NCI-H2171 treated with DMSO at 0.1 percent for 48 hours (cell line): ENCODE measurements around the gene CDH5.

ENCODE experiments used
- DNase-seq: peaks from one replicate; lab custom pipeline; 2025; lab: John Stamatoyannopoulos, UW

CDH5 gene

DNA sequence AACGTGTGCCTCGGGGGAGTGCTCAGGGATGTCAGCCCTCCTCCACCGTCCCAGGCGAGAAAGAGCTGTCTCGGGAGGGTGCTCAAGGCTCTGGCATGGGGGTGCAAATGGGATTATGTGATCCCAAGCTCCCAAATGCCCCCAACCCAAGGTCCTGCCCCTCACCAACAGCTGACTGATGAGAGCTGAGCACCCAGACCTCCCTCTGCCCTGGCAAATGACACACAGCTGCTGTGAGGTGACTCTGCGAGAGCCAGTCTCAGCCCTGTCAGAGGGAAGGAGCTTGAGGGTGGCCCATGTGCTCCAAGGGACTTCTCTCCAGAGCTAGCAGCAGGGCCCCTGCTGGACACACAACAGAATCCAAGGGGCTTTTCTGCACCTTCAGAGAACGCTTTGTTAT lies 7.7 kb downstream of the CDH5 start:
- DNase-seq, result no peak

DNA sequence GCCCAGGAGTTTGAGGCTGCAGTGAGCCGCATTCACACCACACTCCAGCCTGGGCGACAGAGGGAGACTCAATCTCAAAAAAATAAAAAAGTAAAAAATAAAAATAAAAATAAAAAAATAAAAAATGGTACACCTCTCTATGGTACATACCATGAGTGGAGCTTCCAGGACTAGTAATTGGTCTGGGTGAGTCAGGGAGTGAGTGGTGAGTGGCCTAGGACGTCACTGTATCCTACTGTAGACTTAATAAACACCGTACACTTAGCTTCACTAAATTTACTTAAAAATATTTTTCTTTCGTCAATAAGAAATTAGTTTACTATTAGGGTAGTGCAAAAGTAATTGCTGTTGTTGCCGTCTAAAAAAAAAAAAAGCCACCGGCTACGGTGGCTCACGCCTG lies 9.0 kb downstream of the CDH5 start:
- no peak for DNase-seq

DNA sequence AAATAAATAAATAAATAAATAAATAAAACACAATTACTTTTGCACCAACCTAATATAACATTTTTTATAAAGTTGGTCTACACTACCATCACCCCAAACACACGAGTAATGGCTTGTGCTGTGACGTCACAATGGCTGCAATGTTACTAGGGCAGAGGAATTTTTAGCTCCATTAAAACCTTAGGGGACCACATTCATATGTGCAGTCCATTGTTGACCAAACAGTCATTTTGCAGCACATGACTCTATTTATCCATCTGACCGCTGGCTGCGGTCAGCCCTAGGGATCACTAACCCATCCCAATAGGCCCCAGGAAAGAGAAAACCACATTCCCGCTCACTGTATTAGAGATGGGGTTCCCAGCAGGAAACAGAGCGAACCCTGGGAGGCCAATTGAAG lies 9.6 kb downstream of the CDH5 start:
- no peak for DNase-seq

DNA sequence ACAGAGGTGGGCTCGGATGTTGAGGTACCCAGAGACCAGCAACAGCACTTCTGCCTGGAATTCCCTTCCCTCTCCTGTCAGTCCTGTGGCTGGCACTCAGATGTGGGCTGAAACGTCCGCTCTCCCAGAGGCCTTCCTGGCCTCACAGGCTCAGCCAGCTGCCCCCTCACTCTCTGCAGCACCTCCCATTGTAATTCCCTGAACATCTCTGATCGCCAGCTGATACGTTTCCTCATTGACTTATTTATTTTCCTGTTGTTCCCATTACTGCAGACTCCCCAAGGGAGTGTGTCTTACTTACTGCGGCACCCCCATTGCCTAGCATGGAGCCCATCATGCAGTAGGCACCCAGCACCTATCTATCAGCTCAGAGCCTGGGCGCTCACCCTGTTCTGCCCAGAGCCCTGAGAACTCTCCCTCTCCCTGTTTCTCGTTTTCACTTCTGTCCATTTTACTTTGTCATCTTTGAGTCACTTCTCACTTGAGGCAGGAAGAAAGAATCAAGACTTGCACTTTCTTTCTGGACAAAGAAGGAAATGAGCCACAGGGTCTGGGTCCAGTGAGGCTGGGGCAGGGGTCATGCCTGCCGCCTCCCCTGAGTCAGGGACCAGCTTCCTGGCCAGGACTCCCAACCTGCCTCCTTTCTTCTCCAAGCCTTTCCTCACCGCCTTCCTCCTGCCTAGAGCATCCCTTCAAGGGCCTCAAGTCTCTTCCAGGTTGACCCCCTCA lies 10.2 kb downstream of the CDH5 start:
- no peak for DNase-seq

DNA sequence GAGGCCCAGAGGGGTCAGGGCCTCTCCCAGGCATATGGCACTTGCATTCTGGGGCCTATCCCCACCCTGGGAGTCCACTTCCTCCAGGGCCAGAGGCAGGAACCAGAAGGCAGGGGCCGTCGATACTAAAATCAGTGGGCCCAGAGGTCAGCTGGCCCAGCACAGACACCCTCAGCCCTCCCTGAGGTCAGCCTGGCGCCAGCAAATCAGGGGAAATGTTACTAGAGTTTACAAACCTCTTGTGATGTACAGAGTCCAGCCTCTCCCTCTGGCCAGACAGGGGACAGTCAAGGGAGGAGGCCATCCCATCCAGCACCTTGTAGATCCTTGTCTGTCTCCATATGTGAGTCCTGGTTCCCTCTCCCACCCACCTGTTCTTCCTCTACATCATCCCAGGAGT lies 10.8 kb downstream of the CDH5 start:
- no peak for DNase-seq

DNA sequence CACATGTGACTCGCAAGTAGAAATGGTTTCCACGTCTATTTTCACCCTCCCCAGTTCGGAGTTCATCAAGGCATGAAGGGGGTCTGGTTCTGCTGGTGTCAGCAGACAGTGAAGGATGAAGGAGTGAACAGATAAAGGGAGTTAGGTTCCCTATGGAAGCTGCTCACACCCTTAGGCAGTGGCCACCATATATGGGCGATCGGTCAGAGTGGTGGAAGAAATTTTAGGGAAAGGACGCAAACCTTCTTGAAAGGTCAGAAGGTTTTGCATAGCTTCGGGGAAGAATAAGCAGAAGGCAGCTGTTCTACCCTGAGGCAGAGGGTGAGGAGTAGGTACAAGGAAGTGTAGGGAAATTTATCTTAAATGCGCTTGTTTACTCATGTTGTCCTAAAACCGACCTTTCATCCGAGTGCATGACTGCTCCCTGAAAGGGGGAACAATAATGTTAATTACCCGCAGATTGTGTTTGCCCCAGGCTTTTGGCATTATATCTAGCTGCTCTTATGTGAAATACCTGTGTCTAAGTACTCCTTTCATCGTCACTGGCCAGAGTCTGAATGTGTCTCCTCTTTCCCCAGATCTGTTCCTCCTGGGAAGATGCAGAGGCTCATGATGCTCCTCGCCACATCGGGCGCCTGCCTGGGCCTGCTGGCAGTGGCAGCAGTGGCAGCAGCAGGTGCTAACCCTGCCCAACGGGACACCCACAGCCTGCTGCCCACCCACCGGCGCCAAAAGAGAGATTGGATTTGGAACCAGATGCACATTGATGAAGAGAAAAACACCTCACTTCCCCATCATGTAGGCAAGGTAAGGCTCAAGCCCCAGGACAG lies 12.5 kb downstream of the CDH5 start:
- DNase-seq, result no peak

DNA sequence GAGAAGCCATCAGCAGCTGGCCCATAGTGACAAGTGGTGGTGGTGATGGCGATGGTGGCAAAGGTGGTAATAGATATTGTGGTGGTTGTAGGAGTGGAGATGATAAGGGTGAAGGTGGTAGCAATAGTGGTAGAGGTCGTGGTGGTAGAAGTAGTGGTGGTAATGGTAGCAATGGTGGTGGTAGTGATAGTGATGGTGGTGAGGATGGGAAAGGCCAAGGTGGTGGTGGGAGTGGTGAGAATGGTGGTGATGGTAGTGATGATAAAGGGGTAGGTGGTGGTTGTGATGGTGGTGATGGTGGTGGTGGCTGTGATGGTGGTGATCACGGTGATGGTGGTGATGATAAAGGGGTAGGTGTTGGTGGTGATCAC lies 13.1 kb downstream of the CDH5 start:
- no peak for DNase-seq

DNA sequence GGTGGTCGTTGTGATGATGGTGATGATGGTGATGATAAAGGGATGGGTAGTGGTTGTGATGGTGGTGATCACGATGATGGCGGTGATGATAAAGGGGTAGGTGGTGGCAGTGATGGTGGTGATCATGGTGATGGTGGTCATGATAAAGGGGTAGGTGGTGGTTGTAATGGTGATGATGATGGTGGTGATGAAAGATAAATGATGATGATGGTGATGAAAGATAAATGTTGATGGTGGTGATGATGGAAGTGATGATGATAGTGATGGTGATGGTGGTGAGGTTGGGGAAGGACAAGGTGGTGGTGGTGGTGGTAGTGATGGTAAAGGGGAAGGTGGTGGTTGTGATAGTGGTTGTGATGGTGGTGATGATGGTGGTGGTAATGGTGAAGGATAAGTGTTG lies 13.9 kb downstream of the CDH5 start:
- no peak for DNase-seq

DNA sequence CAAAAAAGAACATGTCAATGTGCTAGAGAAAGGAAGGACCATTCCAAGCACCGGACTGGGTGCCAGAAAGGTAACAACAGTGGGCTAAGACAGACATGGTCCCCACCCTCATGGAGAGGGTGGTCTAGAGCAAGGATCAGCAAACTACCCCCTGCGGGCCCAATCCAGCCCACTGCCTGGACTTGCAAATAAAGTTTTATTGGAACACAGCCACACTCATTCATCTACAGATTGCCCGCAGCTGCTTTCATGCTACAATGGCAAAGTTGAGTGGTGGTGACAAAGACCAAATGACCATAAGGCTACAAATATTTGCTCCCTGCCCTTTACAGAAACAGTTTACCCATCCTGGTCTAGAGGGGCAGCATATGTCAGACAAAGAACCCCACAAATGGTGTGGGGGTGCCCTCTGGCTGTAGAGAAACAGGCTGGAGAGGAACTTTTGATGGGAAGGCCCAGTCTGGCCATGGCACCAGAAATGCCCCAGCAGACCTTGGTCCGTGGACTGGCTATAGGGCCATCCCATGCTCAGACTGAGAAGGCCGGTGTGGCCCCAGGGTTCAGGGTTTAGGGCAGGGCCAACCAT lies 15.2 kb downstream of the CDH5 start:
- no peak for DNase-seq

DNA sequence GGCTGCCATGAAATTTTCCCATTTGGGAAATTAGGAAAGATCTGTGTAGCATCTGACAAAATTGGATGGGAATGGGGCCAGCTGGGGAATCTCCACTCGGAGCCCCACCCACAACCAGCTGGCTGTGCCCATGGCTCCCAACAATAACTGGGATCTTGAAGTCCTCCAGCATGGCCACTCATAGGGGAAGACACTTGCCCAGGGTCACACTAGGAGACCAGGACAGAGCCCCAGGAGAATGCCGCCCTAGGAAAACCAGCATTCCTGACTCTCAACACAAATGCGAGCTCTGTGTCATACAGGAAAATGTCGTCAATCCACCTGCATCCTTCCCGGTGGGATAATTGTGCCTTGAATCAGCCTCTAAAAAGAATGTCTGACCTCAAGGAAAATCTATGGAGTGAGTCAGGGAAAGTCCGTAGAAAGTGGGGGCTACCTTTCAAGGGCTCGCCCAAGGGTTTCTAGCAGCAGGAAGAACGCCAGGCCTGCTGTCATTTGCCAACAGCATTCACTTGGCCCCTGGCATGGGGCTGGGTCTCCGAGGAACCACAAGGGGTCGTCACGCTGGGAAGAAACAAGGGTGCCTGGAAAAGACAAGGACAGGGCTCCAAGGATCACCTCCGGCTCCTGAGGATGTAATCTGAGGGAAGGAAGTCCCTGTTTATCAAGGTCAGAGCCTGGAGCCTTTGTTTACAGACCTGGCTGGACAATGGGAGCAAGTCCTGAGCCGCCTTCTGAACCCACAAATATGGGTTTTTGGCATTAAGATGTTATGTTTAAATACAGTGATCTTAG lies 15.9 kb downstream of the CDH5 start:
- no peak for DNase-seq

DNA sequence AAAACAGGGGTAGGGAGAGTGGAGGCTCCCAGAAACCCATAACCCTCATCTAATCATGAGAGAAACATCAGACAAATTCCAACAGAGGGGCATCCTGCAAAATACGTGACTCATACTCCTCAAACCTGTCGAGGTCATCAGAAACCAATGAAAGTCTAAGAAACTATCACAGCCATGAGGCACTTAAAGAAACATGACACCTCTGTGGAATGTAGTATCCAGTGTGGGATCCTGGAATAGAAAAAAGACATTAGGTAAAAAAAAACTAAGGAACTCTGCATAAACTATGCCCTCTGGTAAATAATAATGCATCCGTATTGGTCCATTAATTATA lies 16.4 kb downstream of the CDH5 start:
- DNase-seq, result peak; percentile 26

DNA sequence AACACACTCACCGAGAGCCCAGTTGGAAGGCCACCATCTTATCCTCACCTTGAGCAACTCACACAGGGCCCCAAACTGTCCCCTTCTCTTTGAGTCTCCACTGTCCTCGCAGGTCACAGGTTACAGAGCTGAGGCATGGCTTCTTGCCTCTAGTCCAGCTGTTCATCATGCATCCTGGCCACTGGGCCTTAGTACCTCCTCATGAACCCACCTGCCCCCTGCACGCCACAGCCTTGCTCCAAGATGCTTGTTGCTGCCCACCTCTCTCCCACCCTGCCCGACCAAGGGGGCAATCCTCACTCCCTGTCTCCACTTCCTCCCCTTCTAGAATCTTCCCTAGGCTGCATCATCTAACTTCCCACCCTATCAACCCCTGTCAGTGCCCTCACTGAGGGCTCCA lies 17.1 kb downstream of the CDH5 start:
- no peak for DNase-seq

DNA sequence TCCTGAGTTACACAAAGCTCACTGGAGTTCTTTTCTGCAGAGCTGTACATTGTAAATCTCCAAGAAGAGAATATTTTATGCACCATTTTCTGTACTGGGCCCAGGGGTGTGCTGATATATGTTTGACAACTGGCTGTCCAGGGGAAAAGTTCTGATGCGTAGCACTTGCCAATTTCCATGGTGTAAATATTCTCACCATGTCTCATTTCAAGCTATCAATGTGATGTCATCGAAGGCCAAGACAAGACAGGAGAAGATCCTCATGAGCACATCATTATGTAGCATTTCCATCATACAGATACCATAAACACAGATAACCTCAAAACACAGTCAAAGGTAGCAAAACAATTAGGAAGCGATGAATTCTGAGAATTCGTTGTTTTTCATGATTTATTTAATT lies 18.9 kb downstream of the CDH5 start:
- no peak for DNase-seq

DNA sequence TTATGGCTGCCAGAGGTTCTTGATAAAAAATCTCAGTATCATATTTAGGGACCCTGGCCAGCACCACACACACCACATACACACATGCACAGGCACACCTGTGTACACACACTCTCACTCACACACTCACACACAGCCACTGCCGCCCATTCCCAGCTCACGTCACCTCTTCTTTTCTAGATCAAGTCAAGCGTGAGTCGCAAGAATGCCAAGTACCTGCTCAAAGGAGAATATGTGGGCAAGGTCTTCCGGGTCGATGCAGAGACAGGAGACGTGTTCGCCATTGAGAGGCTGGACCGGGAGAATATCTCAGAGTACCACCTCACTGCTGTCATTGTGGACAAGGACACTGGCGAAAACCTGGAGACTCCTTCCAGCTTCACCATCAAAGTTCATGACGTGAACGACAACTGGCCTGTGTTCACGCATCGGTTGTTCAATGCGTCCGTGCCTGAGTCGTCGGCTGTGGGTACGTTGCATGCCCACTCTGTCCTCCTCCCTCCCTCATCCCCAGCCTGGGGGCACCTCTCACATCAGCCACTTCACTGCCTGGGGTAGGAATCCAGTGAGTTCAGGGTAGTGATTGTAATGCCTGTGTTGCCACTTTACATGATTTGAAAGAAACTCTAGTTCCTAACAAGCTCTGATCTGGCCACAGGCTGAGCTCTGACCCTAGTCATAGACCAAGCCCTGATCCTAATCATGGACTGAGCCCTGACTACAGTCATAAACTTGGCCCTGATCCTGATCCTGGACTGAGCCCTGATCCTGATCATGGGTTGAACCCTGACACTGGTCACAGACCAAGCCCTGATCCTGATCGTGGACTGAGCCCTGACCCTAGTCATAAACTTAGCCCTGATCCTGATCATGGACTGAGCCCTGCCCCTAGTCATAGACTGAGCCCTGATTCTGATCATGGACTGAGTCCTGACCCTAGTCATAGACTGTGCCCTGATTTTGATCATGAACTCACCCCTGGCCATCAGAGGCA lies 20.4 kb downstream of the CDH5 start:
- DNase-seq, result no peak

DNA sequence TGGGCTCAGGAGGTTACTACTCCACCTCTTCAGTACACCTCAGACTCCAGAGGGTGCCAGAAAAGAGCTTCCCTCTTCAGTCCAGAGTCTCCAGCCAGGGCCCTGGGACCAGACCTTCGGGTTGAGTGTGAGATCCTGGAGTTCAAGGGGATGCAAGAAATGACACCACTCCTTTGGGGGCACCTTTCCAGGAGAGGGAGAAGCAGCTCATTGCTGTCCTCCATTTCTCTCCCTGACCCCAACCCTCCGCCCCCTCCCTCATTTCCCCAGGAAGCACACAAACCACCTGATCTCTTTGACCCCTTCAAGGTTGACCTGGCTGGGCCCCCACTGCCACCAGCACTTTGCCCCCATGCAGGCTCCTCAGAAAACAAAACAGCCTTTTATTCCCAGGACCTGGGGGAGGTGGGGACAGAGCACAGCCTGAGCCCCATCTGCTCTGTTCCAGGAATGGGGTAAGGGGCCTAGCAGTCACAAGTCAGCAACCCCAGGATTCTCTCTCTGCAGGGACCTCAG lies 21.4 kb downstream of the CDH5 start:
- DNase-seq, result no peak

DNA sequence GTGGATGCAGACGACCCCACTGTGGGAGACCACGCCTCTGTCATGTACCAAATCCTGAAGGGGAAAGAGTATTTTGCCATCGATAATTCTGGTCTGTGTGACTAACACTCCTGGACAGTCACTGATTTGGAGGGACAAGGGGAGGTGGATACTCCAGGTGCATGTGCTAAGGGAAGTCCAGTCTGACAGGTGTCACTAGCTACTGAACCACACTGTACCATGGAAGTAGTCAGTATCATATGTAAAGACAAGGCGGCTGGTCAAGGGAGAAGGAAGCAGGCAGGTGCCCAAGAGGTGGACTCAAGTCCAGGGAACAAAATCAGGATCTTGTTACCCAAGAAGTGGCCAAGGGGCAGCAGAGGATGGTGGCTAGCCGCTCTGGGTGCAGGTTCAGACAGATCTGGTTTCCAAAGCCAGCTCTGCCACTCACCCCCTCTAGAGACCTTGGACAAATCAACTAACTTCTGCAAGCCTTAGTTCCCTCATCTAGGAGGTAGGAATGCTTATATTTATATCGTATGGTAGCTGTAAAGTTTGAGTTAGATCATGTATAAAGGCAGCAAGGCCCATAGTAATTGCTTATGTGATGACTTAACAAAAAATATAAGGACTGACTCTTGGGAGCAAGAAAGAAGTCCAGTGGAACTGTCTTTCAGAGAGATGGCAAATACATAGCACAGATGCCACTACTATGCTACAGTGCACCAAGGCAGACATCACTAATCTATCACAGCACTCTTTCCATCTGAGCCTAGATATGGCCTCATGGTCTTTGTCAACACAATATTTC lies 22.1 kb downstream of the CDH5 start:
- DNase-seq, result no peak

DNA sequence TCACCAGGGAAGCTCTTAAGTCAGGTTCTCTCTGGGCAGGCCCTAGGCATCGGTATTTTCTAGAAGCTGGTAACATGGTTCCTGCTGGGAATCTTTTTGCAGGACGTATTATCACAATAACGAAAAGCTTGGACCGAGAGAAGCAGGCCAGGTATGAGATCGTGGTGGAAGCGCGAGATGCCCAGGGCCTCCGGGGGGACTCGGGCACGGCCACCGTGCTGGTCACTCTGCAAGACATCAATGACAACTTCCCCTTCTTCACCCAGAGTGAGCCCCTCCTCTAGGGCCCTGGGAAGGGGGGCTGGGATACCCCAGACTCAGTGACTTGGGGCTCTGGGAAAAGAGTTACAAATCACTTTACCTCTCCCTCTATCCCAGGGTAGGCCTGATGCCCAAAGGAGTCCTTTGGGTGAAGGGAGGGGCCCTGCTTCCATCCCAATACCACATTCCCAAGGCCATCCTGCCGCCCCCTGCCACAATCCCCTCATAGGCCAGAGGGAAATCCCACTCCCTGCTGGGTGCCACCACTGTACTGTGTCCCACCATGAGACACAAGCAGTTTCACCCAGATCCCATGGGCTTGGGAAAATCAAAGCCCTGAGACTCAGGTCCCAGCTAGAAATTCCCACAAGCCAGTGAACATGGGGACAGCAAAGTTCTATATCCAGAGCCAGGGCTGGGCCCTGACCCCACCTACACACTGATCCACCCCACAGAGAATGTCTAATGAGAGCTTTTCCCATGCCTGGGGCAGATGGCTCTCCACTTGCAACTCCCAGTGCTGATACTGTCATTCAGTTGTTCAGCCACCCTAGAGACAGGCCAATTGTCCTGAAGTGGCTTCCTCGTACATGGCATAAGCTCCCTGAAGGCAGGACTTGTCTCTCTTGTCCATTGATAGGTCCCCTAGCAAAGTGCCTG lies 23.0 kb downstream of the CDH5 start:
- no peak for DNase-seq

DNA sequence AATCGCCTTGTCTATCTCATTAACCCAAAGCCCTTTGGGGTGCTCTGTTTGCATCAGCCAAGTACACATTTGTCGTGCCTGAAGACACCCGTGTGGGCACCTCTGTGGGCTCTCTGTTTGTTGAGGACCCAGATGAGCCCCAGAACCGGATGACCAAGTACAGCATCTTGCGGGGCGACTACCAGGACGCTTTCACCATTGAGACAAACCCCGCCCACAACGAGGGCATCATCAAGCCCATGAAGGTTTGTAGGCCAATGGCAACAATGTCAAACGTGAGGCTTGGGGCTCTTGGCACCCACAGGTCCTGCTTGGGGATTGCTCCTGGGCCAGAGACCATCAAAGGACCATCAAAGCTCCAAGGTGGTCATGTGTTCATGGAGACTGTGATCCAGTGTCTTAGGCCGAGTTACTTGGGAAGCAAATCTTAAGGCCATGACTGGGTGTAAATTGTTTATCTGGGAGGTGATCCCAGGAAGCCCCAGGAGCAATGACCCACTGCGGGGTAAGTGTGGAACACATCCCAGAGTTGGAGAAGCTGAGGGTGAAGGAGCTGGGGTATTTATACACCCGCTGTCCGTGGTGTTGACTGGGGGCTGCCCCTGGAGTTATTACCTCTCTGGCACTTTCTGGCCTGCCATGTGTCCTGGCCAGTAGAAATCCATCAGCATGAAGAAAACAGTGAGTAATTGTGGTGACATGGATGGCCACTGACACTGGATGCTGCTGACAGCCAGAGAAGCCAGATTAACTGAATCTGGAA lies 24.0 kb downstream of the CDH5 start:
- no peak for DNase-seq
